Choroid plexus epithelial cell (primary cell): ENCODE measurements around the gene PHOSPHO2.
"Not testable (repeated sequence)": the region's sequence is repeated elsewhere in the genome, so short reads cannot be mapped to it uniquely, and the experiment has no call there.

Experiments used
- DNase-seq: peaks from one replicate; pipeline ENCODE4 v3.0.0-alpha.2; 2010; ENCODE audit warnings: low read depth
- H3K4me3 ChIP-seq: 2 replicates; pipeline ENCODE4 v1.5.1; 2011; ENCODE audit warnings: low read depth, mild to moderate bottlenecking, control low read depth, low read length, moderate library complexity
- TF ChIP-seq, protein P1 (sequence below): conservative IDR thresholded peaks from 2 replicates; pipeline ENCODE4 v1.5.1; 2011; ENCODE audit warnings: low read depth, mild to moderate bottlenecking, control low read depth, inconsistent platforms, low read length, moderate library complexity

PHOSPHO2 gene

DNA sequence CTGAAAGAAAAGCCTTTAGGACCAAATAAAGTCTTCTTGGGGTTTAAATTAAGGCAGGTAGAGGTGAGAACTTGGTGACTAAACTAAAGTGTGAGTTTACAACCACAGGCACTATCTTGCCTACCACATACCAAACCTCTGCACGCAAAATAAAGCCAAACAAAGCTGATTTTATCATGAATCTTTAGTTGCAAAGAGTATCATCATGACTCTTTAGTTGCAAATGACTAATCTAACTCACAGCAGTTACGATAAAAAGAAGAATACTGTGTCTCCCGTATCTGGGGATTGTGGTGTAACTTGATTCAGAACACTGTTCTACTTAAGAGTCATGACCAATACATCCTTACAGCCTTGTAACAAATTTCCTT lies 11.2 kb upstream of the PHOSPHO2 start:
- H3K4me3 ChIP-seq: no peak overlapping the region
- DNase-seq: no peak
- TF ChIP-seq, protein P1, sequence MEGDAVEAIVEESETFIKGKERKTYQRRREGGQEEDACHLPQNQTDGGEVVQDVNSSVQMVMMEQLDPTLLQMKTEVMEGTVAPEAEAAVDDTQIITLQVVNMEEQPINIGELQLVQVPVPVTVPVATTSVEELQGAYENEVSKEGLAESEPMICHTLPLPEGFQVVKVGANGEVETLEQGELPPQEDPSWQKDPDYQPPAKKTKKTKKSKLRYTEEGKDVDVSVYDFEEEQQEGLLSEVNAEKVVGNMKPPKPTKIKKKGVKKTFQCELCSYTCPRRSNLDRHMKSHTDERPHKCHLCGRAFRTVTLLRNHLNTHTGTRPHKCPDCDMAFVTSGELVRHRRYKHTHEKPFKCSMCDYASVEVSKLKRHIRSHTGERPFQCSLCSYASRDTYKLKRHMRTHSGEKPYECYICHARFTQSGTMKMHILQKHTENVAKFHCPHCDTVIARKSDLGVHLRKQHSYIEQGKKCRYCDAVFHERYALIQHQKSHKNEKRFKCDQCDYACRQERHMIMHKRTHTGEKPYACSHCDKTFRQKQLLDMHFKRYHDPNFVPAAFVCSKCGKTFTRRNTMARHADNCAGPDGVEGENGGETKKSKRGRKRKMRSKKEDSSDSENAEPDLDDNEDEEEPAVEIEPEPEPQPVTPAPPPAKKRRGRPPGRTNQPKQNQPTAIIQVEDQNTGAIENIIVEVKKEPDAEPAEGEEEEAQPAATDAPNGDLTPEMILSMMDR: no peak

GRCh38 chr2:169683425-169684134 lies 10.7 kb upstream of the PHOSPHO2 start:
- H3K4me3 ChIP-seq: no peak overlapping the region
- no peak for DNase-seq
- TF ChIP-seq, protein P1: no peak

- TF ChIP-seq, protein P1: no peak
- no peak for DNase-seq
- H3K4me3 ChIP-seq: no peak overlapping the region
Measured at GRCh38 chr2:169684135-169684565, 10.1 kb upstream of the PHOSPHO2 start.

GRCh38 chr2:169684712-169685111 lies 9.6 kb upstream of the PHOSPHO2 start:
- H3K4me3 ChIP-seq, DNase-seq: not testable (repeated sequence)

- DNase-seq, H3K4me3 ChIP-seq: not testable (repeated sequence)
Measured at GRCh38 chr2:169686825-169687224, 7.4 kb upstream of the PHOSPHO2 start.

DNA sequence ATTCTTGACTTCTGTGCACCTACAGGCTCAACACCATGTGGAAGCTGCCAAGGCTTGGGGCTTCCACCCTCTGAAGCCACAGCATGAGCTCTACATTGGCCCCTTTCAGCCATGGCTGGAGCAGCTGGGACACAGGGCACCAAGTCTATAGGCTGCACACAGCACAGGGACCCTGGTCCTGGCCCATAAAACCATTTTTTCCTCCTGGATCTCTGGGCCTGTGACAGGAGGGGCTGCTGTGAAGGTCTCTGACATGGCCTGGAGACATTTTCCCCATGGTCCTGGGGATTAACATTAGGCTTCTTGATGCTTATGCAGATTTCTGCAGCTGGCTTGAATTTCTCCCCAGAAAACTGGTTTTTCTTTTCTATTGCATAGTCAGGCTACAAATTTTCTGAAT lies 6.3 kb upstream of the PHOSPHO2 start:
- not testable (repeated sequence) for H3K4me3 ChIP-seq, DNase-seq

- DNase-seq: no peak
- TF ChIP-seq, protein P1: no peak
- H3K4me3 ChIP-seq: no peak overlapping the region
Measured at GRCh38 chr2:169690958-169691357, 3.3 kb upstream of the PHOSPHO2 start.

- no peak for DNase-seq
- TF ChIP-seq, protein P1: no peak
- no peak overlapping the region for H3K4me3 ChIP-seq
Measured at GRCh38 chr2:169692718-169693117, 1.6 kb upstream of the PHOSPHO2 start.

DNA sequence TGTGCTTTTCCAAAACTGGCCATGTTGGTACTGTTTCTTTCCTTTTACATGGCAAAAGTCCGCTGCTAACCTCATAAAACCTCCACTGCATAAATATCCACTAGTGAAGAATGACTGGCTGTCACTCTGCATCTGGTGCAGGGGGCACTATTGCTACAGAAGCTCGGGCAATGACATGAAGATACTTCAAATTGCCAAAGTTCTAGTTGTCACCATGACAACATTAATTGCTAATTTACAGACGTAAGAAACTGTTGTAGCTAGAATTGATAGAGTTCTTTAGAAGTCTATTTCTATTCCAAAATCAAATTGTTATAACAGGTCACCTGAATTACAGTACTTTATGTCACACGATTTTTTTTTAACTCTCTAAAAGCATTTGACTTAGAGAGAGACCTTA lies 909 bp upstream of the PHOSPHO2 start:
- TF ChIP-seq, protein P1: peak; percentile 17
- DNase-seq: no peak
- no peak overlapping the region for H3K4me3 ChIP-seq
